Stimulated activated CD4-positive, alpha-beta T cell treated with anti-CD3 and anti-CD28 coated beads, Interleukin-15, amount 100 ng/mL, for 48 hours (primary cell): Measurements from ENCODE around the gene CTNNA2.

Experiments
- DNase-seq, 2 donors: peaks; one replicate each; pipeline ENCODE4 v3.0.0-alpha.2; 2020; ENCODE audit warnings: low read depth in 2 of 2

The CTNNA2 gene

DNA sequence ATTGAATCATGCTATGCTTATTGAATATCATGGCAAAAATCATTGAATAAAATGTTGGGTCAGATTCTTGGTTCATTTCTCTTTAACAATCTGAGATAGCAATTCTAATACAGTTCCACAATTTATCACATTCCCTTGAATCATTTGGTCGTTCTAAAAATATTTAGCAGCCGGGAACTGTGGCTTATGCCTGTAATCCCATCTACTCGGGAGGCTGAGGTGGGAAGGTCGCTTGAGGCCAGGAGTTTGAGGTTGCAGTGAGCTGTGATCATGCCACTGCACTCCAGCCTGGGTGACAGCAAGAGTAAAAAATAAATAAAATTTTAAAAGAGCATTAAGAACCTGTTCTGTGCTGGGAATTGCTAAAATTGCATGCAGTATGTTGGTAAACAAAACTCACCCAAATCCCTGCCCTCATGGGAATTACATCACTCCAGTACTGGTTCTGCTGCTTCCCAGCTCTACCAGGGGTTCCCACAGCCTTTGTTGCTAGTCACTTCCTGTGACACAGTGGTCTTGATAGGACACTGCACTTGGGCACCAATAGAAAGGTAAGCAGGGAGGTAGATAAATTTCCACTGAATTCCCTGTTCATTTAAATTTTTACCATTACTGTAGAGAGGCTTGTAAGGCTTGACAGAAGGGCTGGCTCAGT, 200.4 kb downstream of the CTNNA2 start:
- DNase-seq = no peak

GRCh38 chr2:79714283-79714682, 201.4 kb downstream of the CTNNA2 start:
- DNase-seq = no peak

DNA sequence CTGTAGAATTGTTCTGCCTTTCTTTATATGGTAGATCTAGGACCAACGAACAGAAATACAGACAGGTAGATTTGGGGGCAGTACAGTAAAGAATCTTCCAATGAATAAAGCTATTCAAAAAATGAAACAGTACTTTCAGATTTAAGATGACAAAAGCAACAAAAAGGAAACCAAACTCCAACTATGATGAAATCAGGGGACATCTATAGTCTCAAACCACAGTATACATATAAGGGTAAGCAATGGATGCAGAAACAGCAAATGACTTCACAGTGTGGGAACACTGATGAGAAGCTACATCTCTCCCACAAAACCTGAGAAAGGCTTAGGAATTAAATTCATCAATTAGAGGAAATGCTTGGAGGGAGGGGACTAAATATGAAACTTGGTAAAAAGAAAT, 202.5 kb downstream of the CTNNA2 start:
- DNase-seq = no peak

- DNase-seq = no peak
These were observed 203.4 kb downstream of the CTNNA2 start for GRCh38 chr2:79716266-79716665.

GRCh38 chr2:79717364-79718007, 204.6 kb downstream of the CTNNA2 start:
- no peak for DNase-seq

DNA sequence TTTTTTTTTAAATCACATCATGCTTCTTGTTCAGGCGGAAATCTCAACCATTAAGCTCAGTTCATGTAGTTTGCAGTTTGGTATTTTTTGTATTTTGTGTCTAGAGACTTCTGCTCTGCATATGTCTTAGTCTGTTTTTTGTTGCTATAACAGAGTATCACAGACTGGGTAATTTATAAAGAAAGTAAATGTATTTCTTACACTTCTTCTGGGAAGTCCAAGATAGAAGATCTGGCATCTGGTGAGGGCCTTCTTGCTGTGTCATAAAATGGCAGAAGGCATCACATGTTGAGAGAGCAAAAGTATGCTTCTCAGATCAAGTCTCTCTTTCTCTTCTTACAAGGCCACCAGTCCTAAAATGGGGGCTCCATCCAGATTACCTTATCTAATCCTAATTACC, 208.2 kb downstream of the CTNNA2 start:
- no peak for DNase-seq

DNA sequence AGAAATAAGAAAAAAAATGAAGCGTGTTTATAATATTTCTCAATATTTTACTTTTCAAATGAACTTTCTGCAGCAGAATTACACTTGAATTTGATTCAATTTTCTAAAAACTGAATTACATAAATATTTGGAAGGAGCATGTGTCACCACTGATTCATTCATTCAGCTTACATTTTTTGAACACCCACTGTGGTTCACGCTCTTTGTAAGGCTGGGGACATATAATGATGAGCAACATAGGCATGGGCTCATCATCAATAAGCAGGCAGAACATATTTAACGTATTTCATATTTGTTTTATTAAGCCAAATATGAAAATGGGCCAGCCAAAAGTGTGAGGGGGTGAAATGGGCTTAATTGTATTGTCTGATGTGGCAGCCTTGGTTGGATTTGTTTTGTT, 209.1 kb downstream of the CTNNA2 start:
- DNase-seq = no peak

DNA sequence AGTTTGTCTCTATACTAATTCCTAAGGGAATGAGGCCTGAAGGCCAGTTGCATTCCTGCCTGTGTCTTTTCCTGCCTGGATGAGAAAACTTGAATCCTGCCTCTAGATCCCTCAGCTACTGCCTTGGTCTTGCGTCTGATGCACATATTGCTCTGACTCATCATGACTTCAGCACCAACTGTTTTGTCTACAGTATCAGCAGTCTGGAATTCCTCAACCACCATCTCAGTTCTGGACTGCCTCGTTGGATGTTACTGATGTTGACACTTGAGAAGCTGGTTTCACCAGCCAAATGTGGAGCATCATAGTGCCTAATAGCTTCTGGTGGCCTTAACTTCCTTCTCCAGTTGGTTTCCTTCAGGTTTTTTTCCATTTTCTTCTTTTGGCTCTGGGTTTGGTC, 211.0 kb downstream of the CTNNA2 start:
- no peak for DNase-seq

GRCh38 chr2:79729532-79729931, 216.7 kb downstream of the CTNNA2 start:
- DNase-seq = no peak

DNA sequence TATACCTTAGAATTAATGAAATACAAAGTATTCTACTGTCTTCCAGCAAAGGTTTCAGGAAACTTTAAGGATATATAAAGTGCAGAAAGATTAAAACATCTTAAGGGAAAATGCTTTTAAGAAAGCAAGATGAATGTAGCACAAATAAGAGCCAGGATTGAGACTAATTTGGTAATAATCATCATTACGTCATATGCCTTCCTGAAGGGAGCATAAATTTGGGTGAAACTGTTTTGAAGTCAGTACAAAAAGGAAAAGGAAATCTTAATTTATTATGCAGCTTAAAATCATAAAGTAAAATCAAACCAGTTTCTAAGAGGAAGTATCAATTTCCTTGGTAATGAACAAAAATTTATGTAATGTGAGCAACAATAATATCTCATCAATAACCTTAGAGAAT, 221.7 kb downstream of the CTNNA2 start:
- no peak for DNase-seq

DNA sequence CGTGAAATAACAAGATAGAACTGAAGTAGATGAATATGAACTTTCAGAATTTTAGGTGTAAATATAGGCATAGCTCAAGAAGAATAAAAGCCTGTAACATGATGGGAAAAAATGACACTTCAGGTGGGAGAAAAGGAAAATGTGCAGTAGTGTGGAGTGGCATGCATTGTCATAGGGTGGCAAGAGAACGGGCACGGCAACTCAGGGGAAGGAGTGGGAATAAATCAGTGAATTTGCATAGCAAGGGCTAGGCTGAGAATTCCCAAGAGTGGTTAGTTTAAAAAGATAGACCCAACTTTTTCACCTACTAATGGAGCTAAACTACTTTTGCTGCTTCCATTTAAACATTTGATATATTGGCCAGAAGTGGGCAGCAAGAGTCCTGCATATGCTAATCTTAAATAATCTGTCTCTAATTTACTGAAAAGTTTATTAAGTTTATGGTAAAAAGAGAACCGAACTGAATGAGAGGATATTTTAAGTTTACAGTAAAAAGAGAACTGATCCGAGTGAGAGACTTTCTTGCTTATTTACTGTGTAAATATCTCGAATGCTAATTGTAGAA, 228.1 kb downstream of the CTNNA2 start:
- no peak for DNase-seq

GRCh38 chr2:79750321-79750720, 237.5 kb downstream of the CTNNA2 start:
- no peak for DNase-seq

GRCh38 chr2:79757526-79757925, 244.7 kb downstream of the CTNNA2 start:
- DNase-seq = no peak

GRCh38 chr2:79758042-79758441, 245.2 kb downstream of the CTNNA2 start:
- no peak for DNase-seq

- DNase-seq = no peak
These were observed 246.0 kb downstream of the CTNNA2 start for GRCh38 chr2:79758749-79759282.

GRCh38 chr2:79770926-79771325, 258.1 kb downstream of the CTNNA2 start:
- DNase-seq = no peak

- DNase-seq = no peak
These were observed 258.6 kb downstream of the CTNNA2 start for GRCh38 chr2:79771493-79771892.

DNA sequence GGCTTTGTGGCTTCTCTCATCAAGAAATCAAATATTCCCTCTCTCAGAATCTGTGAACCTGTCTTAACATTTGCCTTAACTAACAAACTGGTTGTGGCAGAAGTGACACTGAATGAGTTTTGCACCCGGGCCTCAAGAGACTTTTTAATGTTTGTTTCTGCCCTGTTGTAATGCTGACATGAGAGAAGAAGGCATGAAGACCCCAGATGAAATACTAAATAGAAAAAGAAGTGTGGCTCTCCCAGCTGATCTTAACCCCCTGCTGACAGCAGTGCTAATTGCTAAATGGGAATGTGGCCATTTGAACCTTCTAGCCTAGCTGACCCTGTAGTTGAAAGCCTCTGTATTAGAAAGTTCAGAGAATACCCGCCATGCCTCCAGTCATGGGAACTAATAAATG, 261.2 kb downstream of the CTNNA2 start:
- no peak for DNase-seq

GRCh38 chr2:79776461-79776860, 263.6 kb downstream of the CTNNA2 start:
- no peak for DNase-seq

DNA sequence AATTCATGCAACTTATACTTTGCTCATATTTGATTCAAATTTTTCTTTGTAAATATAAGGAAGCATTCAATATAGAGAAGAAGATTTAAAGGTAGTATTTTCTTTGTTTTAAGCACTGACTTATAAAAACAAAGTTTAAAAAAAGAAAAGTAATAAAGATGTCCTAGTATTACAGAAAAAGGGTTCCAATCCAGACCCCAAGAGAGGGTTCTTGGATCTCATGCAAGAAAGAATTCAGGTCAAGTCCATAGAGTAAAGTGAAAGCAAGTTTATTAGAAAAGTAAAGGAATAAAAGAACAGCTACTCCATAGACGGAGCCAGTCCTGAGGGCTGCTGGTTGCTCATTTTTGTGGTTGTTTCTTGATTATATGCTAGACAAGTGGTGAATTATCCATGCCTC, 267.9 kb downstream of the CTNNA2 start:
- DNase-seq = no peak

- no peak for DNase-seq
These were observed 270.0 kb downstream of the CTNNA2 start for GRCh38 chr2:79782576-79783452.

DNA sequence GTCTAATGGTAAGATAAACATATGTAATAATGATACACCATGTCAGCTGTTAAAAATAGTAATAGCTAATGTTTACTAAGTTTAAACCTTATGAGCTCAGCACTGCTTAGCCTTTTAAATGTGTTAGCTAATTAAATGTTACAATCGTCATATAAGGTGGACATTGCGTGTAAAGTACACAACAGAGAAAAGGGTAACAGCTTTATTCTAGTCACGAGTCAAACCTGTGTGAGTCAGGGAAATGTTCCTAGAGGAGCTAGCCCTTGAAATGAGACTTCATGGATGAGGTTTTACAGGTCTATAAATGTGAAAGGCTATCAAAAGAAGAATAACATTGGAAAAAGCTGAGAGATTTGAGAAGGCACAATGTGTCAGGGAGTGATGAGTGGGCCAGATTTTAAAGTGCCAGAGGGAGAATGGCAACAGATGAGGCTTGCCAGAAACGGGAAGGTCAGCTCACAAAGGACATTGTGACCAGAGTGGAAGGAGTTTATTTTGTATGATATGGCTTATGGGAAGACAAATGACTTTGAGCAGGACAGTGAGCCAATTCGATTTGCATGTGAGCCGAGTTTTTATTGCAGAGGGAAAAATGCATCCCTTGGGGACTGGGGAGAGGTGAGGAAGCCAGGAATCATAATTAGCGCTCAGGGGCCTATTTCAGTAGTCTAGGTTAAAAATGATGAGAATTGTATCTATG, 276.3 kb downstream of the CTNNA2 start:
- no peak for DNase-seq
